Stimulated activated CD8-positive, alpha-beta memory T cell treated with anti-CD3 and anti-CD28 coated beads, Interleukin-4, amount 100 ng/mL, for 4 hours (primary cell): ENCODE measurements around the gene CCL2.

Experiments
- DNase-seq, 2 donors: peaks; one replicate each; pipeline ENCODE4 v3.0.0-alpha.2; 2020; ENCODE audit warnings: low read depth in 2 of 2, low spot score in 1 of 2

The CCL2 gene

GRCh38 chr17:34237458-34237857 lies 17.6 kb upstream of the CCL2 start:
- no peak for DNase-seq

GRCh38 chr17:34241062-34241461 lies 14.0 kb upstream of the CCL2 start:
- no peak for DNase-seq

GRCh38 chr17:34242587-34243363 lies 12.3 kb upstream of the CCL2 start:
- no peak for DNase-seq

- DNase-seq: no peak
Observed at GRCh38 chr17:34243364-34244320, 11.4 kb upstream of the CCL2 start.

- no peak for DNase-seq
Observed at GRCh38 chr17:34245351-34245905, 9.7 kb upstream of the CCL2 start.

- no peak for DNase-seq
Observed at GRCh38 chr17:34246446-34246845, 8.6 kb upstream of the CCL2 start.

GRCh38 chr17:34246881-34247280 lies 8.2 kb upstream of the CCL2 start:
- DNase-seq: no peak

- no peak for DNase-seq
Observed at GRCh38 chr17:34248511-34249024, 6.5 kb upstream of the CCL2 start.

GRCh38 chr17:34249061-34249460 lies 6.0 kb upstream of the CCL2 start:
- no peak for DNase-seq

GRCh38 chr17:34249478-34249877 lies 5.6 kb upstream of the CCL2 start:
- no peak for DNase-seq

GRCh38 chr17:34251186-34251585 lies 3.9 kb upstream of the CCL2 start:
- no peak for DNase-seq

GRCh38 chr17:34252095-34252443 lies 3.0 kb upstream of the CCL2 start:
- no peak for DNase-seq

- DNase-seq: no peak
Observed at GRCh38 chr17:34252444-34253138, 2.5 kb upstream of the CCL2 start.

GRCh38 chr17:34253139-34253525 lies 2.0 kb upstream of the CCL2 start:
- no peak for DNase-seq

GRCh38 chr17:34254146-34254545 lies 939 bp upstream of the CCL2 start:
- DNase-seq: no peak

- DNase-seq: no peak
Observed at GRCh38 chr17:34255381-34255732, 272 bp downstream of the CCL2 start.

GRCh38 chr17:34255841-34256240 lies 756 bp downstream of the CCL2 start:
- DNase-seq: no peak

- no peak for DNase-seq
Observed at GRCh38 chr17:34257299-34257985, 2.4 kb downstream of the CCL2 start.

- no peak for DNase-seq
Observed at GRCh38 chr17:34257986-34258326, 2.9 kb downstream of the CCL2 start.

GRCh38 chr17:34259146-34259545 lies 4.1 kb downstream of the CCL2 start:
- DNase-seq: no peak

- DNase-seq: no peak
Observed at GRCh38 chr17:34260861-34261260, 5.8 kb downstream of the CCL2 start.
